GM13976 (cell line): ENCODE data around the gene RTN4IP1.

ENCODE experiments used
- DNase-seq: peaks from one replicate; pipeline ENCODE4 v3.0.0; 2012; ENCODE audit warnings: low spot score
- in situ Hi-C: fragments of 300-500 bp; cut with MboI; formaldehyde crosslinking; loops from one replicate; pipeline ENCODE4 v1.12.0; 2022; ENCODE audit warnings: low sequenced_read_pairs, mixed read lengths, inconsistent platforms; ENCODE audit not compliant: unreplicated experiment
- TF ChIP-seq, protein P1 (sequence below): IDR thresholded peaks from 2 replicates; pipeline ENCODE4 v1.5.1; 2012; ENCODE audit warnings: borderline replicate concordance, mild to moderate bottlenecking; ENCODE audit not compliant: insufficient read depth; ENCODE audit errors: extremely low read depth, missing control alignments, control extremely low read depth

The RTN4IP1 gene

GRCh38 chr6:106537662-106538061 is 91.6 kb downstream of the RTN4IP1 start:
- DNase-seq = no peak
- TF ChIP-seq, protein P1, sequence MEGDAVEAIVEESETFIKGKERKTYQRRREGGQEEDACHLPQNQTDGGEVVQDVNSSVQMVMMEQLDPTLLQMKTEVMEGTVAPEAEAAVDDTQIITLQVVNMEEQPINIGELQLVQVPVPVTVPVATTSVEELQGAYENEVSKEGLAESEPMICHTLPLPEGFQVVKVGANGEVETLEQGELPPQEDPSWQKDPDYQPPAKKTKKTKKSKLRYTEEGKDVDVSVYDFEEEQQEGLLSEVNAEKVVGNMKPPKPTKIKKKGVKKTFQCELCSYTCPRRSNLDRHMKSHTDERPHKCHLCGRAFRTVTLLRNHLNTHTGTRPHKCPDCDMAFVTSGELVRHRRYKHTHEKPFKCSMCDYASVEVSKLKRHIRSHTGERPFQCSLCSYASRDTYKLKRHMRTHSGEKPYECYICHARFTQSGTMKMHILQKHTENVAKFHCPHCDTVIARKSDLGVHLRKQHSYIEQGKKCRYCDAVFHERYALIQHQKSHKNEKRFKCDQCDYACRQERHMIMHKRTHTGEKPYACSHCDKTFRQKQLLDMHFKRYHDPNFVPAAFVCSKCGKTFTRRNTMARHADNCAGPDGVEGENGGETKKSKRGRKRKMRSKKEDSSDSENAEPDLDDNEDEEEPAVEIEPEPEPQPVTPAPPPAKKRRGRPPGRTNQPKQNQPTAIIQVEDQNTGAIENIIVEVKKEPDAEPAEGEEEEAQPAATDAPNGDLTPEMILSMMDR = no peak
- in situ Hi-C loops = no loop called here

DNA sequence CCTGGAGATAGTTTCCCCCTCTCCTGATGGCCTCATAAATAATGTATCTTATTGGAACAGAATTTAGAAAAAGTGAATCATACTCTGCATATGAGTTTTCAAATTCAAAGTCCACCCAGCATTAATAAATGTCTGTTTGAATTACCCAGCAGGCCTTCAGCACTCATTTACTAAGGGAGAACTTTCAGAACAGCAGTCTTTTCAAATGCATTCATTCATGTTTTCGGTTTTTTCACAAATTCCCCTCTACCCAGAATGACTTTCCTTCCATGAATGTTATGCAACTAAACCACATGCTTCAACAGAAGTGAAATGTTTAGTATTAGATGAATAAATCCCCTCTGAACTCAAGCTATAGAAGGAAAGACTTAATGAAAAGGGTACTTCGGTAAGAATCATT is 92.4 kb downstream of the RTN4IP1 start:
- no peak for DNase-seq
- in situ Hi-C loops = no loop called here
- TF ChIP-seq, protein P1 = no peak

DNA sequence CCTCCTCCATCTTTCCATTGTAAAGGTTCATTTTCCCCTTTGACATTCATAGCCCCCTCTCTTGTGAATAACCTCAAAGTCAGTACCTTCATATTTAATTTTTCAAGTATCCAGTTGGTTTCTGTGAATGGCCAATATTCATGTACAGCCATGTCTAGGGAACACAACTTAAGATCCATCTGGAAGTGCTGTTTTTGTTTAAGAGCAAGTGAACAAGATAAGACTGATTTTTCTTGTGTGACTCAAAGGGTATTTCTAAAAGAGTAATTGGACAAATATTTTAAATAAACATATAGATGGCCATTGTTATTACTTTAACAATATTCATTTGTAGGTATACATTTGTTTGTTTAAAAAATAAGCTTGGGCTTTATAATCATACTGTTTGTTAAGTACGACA is 92.9 kb downstream of the RTN4IP1 start:
- in situ Hi-C loops = no loop called here
- TF ChIP-seq, protein P1 = no peak
- no peak for DNase-seq

- DNase-seq = no peak
- in situ Hi-C loops = no loop called here
Measured at GRCh38 chr6:106535012-106535411, 94.3 kb downstream of the RTN4IP1 start.

DNA sequence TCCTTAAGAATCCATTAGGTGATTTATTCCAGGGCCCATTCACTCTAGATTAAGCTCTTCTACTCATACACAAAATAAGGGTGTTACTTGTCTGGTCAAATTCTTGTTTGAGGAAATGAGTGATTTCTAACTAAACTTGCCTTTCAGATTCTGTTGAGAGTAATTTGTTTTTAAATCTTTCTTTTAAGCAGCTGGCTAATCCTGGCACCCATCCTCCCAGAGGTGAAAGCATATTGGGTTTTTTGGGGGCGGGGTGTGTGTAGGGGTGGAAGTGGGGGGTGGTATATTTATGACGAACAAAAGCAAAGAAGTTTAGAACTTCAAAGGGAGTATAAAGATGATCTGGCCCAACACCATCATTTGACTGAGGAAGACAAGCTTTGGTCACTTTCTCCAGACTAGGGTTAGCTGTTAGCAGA is 94.7 kb downstream of the RTN4IP1 start:
- DNase-seq = no peak
- TF ChIP-seq, protein P1 = no peak
- in situ Hi-C loops = no loop called here

More at GRCh38 chr6:106535012-106535411, 94.3 kb downstream of the RTN4IP1 start:
- TF ChIP-seq, protein P1 = no peak

DNA sequence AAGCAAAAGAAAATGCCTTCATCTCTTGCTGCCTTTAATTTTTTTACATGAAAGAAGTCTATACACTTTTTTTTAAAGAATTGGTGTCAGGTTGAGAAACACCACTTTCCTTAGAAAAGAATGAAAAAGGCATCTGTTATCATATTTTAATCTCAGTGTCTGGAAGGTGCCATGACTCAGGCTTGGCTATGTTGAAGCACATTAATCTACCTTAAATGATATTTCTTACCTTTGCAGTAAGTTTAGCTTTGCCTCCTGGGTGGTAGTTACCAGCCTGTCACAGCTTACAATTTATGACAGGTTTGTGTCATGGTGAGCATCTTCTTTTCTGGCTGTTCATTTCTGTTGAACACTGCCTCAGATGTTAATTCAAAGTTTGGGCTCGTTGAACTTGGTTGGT is 95.3 kb downstream of the RTN4IP1 start:
- TF ChIP-seq, protein P1 = no peak
- DNase-seq = no peak
- in situ Hi-C loops = no loop called here

DNA sequence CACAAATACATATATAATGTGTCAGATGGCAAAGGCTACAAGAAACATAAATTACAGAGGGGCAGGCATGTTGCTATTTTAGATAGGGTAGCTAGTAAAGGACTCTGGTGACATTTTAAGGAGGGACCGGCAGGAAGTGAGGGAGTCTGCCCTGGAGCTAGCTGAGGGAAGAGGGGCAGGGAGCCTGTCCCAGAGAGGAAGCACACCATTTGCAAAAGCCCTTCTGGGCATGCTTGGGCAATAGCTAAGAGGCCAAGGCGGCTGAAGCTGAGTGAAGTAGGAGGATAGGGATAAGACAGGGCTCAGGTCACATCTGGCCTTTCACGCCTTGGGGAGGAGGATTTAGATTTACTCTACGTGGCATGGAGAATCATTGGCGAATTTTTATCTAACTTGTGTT is 96.2 kb downstream of the RTN4IP1 start:
- DNase-seq = no peak
- TF ChIP-seq, protein P1 = no peak
- in situ Hi-C loops = no loop called here
